SK-N-DZ (cell line): ENCODE results near the gene PRRT2.
A peak's percentile ranks its signal among the peaks of the same experiment; 100 is the strongest.

Source experiments
- DNase-seq: peaks from one replicate; pipeline ENCODE4 v3.0.0-alpha.2; 2015; ENCODE audit warnings: low spot score

Gene PRRT2

DNA sequence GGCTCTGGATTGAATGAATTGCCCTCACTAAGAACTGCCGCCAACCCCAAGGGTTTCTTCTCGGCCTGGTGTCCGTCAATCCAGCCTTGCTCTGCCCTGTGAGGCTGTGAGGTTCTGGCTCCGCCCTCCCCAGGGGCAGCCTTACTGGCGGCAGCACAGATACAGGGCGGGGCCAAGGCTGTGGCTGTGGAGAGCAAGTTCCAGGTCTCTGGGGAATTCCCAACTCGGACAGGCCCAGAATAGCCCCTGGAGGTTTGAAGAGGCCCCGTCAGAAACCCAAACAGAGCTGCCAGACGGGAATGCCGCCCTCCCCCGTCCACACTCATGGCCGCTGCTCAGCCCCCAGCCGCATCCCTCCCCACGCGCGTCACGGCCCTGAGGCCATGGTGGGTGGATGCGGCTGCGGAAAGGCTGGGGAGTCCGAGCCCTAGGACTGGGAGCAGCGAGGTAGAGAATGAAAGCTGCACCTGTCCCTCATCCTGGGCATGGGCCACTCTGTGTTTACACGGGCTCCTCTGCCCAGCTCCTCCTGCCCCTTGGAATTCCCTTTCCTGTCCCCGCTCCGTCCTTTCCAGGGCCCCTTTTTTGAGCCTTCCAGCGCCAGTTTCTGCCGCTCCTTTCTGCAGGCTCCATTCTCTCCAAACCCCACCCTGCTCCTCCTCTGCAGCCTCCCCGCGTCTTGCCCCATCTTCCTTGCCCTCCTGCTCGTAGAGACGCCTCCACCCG, 660 bp upstream of the PRRT2 start:
- peak; percentile 99 for DNase-seq

DNA sequence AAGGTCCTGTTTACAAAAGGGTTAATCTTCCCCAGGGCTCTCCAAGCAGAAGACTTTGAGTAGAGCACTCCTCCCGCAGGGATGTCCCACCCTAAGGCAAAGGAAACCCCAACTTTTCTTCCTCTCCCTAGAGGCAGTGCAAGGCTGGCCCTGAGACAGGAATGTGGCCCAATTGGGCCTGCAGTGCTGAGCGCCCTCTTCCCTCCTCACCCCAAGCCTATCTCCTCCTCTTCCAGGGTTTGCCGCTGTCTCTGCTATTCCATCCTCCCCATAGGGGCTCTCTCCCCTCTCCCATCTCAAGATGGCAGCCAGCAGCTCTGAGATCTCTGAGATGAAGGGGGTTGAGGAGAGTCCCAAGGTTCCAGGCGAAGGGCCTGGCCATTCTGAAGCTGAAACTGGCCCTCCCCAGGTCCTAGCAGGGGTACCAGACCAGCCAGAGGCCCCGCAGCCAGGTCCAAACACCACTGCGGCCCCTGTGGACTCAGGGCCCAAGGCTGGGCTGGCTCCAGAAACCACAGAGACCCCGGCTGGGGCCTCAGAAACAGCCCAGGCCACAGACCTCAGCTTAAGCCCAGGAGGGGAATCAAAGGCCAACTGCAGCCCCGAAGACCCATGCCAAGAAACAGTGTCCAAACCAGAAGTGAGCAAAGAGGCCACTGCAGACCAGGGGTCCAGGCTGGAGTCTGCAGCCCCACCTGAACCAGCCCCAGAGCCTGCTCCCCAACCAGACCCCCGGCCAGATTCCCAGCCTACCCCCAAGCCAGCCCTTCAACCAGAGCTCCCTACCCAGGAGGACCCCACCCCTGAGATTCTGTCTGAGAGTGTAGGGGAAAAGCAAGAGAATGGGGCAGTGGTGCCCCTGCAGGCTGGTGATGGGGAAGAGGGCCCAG, 1.0 kb downstream of the PRRT2 start:
- DNase-seq = no peak

DNA sequence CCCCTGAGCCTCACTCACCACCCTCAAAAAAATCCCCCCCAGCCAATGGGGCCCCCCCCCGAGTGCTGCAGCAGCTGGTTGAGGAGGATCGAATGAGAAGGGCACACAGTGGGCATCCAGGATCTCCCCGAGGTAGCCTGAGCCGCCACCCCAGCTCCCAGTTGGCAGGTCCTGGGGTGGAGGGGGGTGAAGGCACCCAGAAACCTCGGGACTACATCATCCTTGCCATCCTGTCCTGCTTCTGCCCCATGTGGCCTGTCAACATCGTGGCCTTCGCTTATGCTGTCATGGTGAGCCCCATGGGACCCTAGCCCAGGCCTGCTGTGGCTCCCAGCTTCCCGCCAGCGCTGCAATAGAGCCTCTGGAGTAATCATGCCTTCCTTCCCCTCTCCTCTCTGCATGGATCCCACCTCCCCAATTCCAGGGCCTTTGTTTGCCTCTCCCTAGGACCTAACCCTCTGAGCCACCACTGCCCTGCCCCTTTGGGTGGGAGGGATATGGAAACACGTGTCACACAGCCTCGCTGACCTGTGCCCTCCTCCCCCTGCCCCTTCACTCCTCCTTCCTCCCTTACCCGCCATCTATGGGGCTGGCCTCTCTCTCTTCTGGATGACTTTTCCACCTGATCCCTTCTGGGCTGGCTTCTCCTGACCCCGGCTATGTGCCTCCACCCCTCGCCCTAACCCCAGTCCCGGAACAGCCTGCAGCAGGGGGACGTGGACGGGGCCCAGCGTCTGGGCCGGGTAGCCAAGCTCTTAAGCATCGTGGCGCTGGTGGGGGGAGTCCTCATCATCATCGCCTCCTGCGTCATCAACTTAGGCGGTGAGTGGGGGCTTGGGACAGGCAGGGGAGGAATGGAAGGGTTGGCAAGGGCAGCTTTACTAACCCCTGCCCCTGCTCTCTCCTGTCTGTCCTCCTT, 1.9 kb downstream of the PRRT2 start:
- DNase-seq = peak; percentile 80

DNA sequence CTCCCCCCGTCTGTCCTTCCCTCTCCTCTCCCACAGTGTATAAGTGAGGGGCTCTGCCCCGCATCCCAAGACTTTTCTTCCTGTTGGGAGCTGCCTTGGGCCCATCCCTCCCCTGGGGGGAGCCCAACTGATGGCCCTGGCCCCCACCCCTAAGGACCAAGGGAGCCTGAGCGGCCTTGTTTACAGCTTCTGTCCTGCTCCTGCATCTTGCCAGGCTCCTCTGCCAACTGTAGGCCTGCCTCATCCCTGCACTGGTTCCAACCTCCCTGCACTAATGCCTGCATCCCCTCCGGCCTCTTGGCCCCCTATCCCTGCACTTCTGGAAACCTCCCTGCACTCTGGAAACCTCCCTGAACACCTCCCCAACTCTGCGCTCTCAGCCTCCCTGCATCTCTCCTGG, 2.6 kb downstream of the PRRT2 start:
- DNase-seq = no peak

DNA sequence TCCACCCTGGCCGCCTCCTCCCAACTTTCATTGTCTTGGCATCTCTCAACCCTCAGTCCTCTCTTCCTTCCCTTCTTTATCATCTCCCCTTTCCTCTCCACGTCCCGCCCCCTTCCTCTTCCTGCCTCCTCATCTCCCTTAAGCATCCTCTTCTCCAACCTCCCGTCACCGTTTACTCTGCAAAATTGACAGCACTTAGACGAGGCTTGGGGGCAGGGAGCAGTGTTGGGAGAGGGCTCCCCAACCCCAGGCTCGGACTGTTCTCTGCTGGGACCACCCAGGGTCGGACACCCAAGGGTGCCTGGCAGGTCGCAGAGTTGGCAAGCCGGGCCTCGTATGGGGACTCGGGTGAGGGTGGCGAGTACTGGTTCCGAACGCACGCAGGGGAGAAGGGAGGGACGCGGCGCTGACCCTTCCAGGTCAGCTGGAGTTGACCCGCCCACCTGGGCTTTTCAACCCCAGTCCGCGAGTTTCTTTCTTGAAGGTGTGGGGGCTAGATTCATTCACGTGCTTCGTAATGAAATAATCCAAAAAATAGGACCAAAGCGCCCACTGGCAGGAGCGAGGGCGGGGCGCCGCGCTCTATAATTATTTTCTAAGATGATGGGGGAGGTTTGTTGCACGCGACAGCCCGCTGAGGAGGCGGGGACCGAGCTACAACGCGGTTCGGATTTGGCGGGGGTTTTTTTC, 3.2 kb downstream of the PRRT2 start:
- DNase-seq = no peak

DNA sequence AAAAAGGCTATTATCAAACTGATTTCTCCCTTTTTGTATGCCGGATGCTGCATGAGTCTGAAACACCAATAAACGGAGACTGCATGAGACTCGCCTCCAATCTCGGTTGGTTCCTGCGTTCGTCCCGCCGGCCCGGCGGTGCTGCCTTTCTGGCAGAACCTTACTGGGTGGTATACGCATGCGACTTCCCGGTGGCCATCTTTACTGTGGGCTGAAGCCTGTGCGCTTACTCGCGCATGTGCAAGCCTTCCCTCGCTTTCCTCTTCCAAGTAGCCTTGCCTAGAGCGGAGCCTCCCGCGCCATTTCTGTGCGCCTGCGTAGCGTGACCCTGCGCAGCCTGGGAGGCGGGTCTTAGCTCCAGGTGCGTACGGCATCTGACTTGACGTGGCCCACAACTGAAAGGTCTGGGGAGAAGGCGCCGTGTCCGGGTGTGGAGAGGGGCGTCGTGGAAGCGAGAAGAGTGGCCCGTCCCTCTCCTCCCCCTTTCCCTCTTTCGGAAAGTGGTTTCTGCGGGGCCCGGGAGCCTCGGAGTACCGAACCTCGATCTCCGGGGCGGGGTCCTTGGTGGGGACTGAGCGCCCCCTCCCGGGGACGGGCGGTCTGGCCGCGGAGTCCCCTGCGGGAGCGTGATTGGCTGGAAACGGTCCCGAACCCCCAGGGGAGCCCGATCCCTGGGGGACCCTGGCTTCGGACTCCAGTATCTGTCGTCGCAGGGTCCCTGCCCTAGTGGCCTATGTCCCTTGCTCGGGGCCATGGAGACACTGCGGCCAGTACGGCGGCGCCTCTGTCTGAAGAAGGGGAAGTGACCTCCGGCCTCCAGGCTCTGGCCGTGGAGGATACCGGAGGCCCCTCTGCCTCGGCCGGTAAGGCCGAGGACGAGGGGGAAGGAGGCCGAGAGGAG, 4.0 kb downstream of the PRRT2 start, which contains the start of gene PAGR1:
PAGR1 (plus strand) TSS at position 360 of the 901 bp plus-strand sequence; CDS start at position 734, 374 bp downstream.
- peak; percentile 99 for DNase-seq

DNA sequence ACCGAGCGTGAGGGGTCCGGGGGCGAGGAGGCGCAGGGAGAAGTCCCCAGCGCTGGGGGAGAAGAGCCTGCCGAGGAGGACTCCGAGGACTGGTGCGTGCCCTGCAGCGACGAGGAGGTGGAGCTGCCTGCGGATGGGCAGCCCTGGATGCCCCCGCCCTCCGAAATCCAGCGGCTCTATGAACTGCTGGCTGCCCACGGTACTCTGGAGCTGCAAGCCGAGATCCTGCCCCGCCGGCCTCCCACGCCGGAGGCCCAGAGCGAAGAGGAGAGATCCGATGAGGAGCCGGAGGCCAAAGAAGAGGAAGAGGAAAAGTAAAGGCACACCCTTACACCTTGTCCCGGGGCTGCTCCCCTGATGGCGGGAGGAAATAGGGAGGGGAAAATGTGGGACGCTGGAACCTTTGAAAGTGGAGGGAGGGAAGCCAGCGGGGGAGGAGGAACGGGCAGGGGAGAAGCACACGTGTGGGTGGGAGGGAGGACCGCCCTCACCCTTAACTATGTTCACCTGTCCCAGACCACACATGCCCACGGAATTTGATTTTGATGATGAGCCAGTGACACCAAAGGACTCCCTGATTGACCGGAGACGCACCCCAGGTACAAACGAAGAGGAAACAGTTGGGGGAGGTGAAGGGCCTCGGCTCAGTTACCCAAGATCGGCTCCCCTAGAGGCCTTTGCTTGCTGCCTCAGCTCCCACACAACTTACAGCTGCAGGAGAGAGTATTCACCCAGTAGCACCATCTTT, 4.9 kb downstream of the PRRT2 start:
- no peak for DNase-seq

- no peak for DNase-seq
These were observed 6.1 kb downstream of the PRRT2 start for GRCh38 chr16:29818082-29818481.

DNA sequence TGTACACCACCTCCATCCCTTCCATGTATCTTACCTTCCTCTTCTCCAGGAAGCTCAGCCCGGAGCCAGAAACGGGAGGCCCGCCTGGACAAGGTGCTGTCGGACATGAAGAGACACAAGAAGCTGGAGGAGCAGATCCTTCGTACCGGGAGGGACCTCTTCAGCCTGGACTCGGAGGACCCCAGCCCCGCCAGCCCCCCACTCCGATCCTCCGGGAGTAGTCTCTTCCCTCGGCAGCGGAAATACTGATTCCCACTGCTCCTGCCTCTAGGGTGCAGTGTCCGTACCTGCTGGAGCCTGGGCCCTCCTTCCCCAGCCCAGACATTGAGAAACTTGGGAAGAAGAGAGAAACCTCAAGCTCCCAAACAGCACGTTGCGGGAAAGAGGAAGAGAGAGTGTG, 7.5 kb downstream of the PRRT2 start:
- DNase-seq = no peak

GRCh38 chr16:29820271-29820701, 8.3 kb downstream of the PRRT2 start, which contains the start of gene MVP:
MVP (plus strand) TSS chr16:29820462; CDS start chr16:29830550, 10,088 bp downstream.
- DNase-seq = no peak

DNA sequence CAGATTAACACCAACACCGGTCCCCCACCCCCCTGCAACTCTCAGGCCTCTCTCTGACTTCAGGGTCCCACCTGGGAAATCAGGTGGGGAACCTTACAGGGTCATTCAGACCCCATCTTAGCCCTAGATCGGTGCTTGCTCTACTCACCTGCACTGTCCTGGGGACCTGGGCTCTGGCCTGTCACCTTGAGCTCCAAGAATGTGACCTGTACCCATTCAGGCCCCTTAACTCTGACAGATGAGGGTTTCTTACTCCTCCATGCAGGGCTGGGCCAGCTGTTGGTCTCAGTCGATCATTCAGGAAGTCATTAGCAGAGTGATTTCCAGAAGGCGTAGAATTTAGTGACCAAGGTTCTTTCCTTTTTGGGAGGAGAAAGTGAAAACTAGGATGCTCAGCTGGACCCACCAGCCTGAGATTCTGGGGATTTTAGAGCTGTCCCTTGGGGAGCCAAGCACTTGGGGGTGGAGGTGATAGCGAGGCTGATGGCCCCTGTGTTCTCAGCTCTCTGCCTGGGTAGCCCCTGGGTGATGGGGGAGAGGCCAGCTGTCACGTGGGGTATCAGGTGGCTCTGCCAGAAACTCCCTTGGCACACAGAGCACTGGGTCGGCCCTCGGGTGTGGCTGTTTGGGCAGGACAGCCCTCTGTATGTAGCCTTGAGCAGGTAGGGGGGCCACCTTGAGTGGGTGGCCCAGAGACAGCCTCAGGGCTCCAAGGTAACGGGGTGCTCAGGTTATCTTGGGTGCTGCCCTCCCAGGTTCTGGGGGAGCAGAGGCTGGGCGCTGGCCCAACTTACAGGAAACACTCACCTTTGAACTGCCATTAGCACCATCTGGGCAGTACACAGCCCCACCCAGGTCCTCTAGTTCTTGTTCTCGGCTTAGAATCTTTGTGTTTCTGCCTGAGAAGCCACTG, 9.0 kb downstream of the PRRT2 start:
- no peak for DNase-seq

DNA sequence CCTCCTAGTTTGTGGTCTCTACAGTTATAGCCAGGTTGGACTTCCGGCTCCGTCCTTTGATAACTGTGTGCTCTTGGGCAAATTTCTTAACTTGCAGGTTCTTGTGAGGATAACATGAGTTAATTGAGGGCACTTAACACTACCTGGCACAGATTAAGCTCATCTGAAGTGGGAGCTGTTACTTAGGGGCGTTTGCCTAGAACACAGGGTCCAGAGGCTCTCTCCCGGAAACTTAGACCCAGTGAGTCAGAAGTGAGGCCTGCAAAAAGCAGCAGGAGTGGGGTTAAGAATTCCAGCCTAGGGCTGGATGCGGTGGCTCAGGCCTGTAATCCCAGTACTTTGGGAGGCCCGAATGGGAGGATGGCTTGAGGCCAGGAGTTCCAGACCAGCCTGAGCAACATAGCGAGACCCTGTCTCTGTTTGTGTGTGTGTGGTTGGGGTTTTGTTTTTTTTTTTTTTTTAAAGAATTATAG, 9.7 kb downstream of the PRRT2 start:
- no peak for DNase-seq

DNA sequence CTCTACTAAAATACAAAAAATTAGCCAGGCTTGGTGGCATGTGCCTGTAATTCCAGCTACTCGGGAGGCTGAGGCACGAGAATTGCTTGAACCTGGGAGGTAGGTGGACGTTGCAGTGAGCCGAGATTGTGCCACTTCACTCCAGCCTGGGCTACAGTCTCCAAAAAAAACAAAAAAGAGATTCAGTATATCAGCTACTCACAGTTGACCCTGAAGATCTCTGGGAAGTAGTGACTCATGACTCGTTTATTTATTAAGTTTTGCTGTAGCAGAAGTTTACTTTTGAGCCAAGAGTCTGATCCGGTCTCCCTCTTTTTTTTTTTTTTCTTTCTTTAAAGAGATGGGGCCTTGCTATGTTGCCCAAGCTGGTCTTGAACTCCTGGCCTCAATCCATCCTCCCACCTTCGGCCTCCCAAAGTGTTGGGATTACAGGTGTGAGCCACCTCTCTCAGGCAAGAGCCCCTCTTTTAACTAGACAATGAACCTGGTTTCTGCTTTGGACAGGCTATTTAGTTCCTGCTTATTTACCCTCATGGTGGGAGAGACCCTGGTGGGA, 12.7 kb downstream of the PRRT2 start:
- DNase-seq = no peak

GRCh38 chr16:29825145-29826044, 13.4 kb downstream of the PRRT2 start:
- no peak for DNase-seq

- no peak for DNase-seq
These were observed 14.3 kb downstream of the PRRT2 start for GRCh38 chr16:29826342-29826695.

GRCh38 chr16:29830774-29831173, 18.8 kb downstream of the PRRT2 start:
- DNase-seq = no peak

DNA sequence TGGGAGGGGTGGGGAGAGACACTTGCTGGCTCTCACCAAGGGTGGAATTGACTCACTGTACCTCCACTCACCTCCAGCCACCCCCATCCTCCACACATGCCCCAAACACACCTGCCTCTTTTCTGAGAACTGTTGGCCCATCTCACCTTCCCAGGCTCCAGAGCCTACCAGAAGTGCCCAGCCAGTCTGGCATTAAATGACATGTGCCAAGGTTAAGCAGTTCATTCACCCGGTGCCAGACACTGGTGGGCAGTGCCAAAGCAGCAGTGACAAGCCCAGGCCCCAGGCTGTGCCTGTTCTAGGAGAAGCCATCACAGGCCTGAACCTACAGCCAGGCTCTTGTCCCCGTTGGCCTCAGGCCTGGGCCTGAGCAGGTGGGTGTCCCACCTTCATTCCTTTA, 19.5 kb downstream of the PRRT2 start:
- DNase-seq = no peak
